Measurements from ENCODE around the gene NOS3. TPM values are rescaled to one million over a fixed set of nuclear protein-coding genes. Genes with fewer than 3 reads are reported as not detected.

NOS3 gene
- polyA plus RNA-seq, 3 donors: 11.0 to 14.2 (median 12.3) TPM

GRCh38 chr7:150962553-150963399, 28.0 kb upstream of the NOS3 start:
- DNase-seq: no peak

DNA sequence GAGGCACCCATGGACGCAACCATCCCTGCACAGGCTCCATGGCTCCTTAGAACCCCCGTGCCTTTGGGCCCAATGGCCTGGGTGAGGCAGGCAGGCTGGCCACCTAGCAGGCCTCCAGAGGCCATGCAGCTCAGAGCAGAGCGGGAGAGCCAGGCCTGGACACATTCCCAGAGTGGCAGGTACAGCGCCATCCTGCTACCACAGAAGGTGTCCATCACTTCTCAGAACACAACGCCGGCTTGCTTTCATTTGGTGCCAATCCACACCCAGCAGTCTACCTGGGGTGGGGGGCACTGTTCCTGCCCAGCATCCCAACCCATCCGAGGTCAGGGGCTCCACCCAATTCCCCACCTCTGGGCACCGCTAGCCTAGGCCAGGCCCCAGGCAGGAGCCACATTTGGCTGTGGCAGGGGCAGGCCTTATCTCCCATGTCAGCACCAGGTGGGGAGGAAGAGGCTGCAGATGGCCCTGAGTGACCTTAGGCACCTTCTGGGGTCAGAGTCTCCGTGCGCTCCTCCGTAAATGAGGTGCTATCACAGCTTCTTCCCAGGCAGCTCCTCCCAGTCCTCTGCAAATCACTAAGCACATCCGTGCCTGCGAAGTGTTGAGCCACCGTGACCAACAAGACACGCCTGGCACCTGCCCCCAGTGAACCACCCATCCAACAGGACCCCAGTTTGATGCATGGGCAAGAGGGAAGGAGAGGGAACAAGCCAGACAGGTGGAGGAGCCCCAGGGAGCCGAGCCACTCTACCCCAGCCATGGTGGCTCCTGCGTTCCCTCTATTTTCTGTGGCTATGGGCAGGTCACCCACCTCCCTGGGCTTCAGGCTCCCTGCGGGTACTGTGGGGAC, 26.9 kb upstream of the NOS3 start:
- DNase-seq: no peak

DNA sequence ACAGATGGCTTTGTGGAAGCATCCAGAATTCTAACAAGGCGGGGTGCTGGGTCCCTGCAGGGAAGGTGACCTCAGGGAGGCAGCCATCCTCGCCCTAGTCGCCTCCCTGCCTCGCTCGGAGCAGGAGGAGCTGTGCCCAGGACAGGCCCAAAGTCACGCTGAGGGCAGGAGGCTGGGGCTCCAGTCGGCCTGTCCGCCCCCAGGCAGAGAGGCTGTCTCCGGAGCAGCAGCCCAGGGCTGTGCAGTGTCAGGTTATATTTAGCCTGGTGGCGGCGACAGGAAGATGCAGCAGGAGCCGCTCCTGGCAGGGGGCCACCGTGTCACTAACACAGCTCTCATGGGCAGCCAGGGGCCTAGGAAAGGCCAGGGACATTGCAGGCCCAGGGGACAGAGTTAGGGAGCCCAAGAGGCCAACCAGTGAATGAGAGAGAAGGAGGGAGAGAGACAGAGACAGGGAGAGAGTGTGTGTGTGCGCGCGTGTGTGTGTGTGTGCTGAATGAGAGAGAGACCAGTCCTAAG, 26.2 kb upstream of the NOS3 start:
- DNase-seq: no peak

GRCh38 chr7:150965273-150965830, 25.5 kb upstream of the NOS3 start:
- DNase-seq: no peak

GRCh38 chr7:150966002-150966401, 24.8 kb upstream of the NOS3 start:
- DNase-seq: no peak

DNA sequence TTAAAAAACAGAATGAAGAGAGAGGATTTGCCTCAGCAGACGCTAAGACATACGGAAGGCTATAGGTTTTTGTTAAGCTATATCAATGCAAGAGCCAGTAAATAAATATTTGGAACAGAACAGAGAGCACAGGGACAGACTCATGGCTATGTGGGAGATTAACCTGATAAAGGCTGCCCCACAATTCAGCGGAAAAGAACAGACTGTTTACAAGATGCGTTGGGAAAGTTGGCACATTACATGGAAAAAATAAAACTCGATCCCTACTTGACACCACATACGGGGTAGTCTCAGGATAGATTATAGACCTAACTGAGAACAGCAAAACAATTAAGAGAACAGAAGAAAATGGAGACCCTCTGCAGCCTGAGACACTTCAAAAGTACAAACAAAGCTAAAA, 23.5 kb upstream of the NOS3 start:
- no peak for DNase-seq

- no peak for DNase-seq
Measured at GRCh38 chr7:150968056-150968733, 22.6 kb upstream of the NOS3 start.

DNA sequence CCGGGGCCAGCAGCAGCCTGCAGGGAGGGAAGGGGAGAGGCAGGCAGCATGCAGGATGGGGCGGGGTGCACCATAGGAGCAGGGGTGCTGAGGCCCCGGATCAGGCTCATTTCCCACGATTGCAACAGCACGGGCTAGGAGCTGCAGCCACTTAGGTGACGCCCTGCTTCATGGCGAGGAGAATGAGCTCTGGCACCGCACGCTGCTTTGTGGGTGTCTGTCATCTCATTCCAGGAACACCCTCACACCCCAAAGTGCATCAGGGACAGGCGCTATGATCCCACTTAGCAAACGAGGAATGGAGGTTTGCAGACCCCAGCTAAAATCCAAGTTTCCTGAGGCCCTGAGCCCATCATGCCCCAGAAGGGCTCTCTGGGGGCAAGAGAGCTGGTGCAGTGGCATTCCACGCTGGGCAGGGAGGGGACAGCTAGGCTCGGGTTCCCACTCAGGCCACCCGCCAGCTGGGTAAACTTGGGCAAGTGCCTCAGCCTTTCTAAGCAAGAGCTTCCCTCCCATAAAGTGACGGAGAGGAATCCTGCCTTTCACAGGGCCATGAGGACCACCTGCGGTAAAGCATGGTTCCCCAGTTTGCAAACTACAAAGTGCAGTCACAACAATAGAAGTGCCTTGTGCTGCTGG, 22.0 kb upstream of the NOS3 start:
- DNase-seq: no peak

DNA sequence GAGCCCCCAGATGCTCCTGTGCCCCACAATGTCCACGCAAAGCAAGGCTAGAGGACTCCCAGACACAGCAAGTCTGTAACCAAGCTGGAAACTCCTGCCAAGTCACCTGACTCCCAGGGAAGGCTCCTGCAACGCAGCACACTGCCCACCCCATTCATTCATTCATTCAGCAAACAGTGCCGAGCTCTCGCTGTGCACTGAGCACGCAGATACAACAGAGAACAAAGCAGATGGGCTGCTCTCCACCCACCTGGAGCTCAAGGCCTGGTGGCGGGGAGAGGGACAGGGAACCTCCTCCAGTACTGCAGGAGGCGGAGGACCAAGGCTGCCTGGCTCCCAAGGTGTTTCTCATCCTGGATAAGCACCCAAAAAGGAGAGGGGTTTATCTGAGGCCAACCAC, 21.3 kb upstream of the NOS3 start:
- DNase-seq: no peak

- DNase-seq: no peak
Measured at GRCh38 chr7:150970424-150970823, 20.4 kb upstream of the NOS3 start.

DNA sequence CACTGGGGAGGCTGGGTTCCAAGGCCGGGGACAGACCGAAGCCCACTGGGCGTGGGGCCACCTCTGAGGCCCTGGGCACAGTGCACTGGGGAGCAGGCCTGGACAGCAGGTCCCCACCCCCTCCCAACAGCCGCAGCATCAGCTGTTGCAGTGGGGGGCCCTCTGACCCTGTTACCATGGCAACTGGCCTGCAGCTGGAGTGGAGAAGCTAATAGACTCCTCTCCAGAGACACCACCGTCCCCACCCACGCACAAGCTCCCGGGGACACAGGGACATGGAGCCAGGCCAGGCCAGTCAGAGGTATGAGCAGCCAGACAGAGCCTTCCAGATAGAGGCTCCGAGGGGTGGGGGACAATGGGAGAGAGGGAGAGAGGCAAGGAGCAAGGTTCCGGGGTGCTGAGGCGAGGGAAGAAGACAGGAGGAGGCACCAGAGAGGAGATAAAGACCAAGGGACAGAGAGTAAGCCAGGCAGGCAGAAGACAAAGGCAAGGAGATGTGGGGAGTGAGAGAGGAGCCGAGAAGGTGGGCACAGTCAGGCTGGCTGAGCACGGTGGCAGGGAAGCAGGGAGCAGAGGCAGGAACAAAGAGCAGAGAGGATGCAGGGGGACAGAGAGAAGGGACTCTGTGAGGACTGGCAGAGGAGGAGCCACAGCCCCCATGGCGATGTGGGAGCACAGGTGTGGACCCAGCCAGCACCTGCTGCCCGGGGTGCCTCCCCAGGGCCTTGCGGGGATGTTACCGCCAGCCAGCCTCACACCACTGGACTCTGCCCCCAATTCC, 19.4 kb upstream of the NOS3 start:
- no peak for DNase-seq

DNA sequence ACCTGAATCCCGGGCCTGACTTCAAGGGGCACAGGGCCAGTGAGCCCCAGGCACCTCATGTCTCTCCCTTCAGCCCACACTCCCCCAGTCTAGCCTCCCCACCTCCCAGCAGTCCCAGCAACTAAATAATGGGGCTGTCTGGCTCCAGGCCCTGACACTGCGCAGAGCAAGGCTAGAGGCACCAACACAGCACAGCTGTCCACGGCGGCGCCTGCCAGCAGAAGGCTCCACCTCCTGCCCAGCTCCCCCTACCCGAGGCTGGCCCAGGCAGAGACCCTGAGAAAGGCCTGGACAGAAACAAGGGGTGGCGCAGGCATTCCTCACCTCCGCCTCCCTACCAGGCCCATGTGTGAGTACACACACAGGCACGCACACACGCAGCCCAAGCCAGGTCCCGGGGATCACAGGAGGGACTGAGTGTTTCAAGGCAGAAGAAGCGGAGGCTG, 18.8 kb upstream of the NOS3 start:
- DNase-seq: no peak

- no peak for DNase-seq
Measured at GRCh38 chr7:150972741-150973140, 18.1 kb upstream of the NOS3 start.

- no peak for DNase-seq
Measured at GRCh38 chr7:150973571-150974451, 17.0 kb upstream of the NOS3 start.

DNA sequence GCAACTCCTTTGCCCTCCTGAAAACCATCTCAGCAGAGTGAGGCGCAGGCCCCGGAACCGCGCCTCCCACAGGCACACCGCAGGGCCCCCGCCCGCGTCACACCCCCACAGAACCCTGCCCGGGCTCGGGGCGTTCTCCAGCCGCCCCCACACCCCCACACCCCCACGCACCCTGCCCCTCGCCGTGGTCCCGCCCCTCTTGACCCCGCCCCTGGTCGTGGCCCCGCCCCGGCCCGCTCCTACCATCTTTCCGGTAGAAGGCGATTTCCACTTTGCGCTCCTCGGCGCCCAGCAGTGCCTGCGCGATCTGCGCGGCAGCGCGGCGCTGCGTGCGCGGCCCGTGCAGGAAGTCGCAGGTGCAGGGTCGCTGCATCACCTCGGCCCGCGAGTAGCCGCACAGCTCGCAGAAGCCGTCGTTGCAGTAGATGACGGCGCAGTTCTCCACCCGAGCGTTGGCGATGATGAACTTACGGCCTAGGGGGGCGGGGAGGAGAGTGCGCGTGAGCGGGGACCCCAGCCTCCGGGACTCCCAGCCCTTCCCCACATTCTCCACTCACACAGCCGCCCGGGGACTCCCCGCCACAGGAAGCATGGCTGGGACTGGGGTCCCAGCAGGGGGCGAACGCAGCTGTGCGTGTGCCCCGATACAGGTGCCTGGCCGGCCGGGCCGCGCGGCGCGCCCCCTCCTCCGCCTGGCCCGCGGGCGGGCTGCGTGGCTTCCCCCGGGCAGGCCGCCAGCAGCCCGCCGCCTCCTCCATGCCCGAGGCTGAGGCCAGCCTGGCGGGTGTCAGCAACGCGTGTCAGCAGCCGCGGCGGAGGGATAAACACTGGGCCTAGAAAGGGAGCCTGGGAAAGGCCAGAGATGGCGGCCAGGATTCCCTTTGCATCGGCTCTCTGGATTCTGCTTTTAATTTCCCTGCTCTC, 16.1 kb upstream of the NOS3 start:
- DNase-seq: no peak

- no peak for DNase-seq
Measured at GRCh38 chr7:150975536-150976319, 15.1 kb upstream of the NOS3 start.
